HEK293 (cell line): ENCODE measurements around the gene RNF212.
"Not testable (repeated sequence)": the region's sequence is repeated elsewhere in the genome, so short reads cannot be mapped to it uniquely, and the experiment has no call there.

Experiments used
- BCL11A ChIP-seq: fragments of 450-650 bp; formaldehyde crosslinking; IDR thresholded peaks from 2 replicates; pipeline ENCODE4 v1.5.1; 2016; ENCODE audit warnings: low read depth, missing biosample characterization, missing genetic modification characterization
- CTCF ChIP-seq: fragments of 450-650 bp; formaldehyde crosslinking; IDR thresholded peaks from 2 replicates; pipeline ENCODE4 v1.5.1; 2016; ENCODE audit warnings: missing biosample characterization, missing genetic modification characterization
- REPIN1 ChIP-seq: fragments of 450-650 bp; formaldehyde crosslinking; IDR thresholded peaks from 2 replicates; pipeline ENCODE4 v1.5.1; 2017; ENCODE audit warnings: missing biosample characterization, missing genetic modification characterization, low read depth
- REST ChIP-seq: fragments of 450-650 bp; formaldehyde crosslinking; IDR thresholded peaks from 2 replicates; pipeline ENCODE4 v1.5.1; 2016; ENCODE audit warnings: missing biosample characterization, missing genetic modification characterization

DNA sequence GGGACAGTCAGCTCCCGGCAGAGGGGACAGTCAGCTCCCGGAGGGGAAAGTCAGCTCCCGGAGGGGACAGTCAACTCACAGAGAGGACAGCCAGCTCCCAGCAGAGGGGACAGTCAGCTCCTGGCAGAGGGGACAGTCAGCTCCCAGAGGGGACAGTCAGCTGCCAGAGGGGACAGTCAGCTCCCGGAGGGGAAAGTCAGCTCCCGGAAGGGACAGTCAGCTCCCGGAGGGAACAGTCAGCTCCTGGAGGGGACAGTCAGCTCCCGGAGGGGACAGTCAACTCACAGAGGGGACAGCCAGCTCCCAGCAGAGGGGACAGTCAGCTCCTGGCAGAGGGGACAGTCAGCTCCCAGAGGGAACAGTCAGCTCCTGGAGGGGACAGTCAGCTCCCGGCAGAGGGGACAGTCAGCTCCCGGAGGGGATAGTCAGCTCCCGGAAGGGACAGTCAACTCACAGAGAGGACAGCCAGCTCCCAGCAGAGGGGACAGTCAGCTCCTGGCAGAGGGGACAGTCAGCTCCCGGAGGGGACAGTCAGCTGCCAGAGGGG is 58.6 kb downstream of the RNF212 start:
- not testable (repeated sequence) for TF ChIP-seq CTCF (tag by site-specific recombination); BCL11A; REST (tag by site-specific recombination); REPIN1 (tag by site-specific recombination)
